Measurements from ENCODE around the gene ZNF407.

- TF ChIP-seq, protein P1, sequence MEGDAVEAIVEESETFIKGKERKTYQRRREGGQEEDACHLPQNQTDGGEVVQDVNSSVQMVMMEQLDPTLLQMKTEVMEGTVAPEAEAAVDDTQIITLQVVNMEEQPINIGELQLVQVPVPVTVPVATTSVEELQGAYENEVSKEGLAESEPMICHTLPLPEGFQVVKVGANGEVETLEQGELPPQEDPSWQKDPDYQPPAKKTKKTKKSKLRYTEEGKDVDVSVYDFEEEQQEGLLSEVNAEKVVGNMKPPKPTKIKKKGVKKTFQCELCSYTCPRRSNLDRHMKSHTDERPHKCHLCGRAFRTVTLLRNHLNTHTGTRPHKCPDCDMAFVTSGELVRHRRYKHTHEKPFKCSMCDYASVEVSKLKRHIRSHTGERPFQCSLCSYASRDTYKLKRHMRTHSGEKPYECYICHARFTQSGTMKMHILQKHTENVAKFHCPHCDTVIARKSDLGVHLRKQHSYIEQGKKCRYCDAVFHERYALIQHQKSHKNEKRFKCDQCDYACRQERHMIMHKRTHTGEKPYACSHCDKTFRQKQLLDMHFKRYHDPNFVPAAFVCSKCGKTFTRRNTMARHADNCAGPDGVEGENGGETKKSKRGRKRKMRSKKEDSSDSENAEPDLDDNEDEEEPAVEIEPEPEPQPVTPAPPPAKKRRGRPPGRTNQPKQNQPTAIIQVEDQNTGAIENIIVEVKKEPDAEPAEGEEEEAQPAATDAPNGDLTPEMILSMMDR (IDR thresholded peaks at IDR 0.05; ENCODE audit: low read length) = no peak
- no peak for TF ChIP-seq EZH2 (optimal IDR thresholded peaks at IDR 0.05; ENCODE audit: low read depth, low read length)
Observed at GRCh38 chr18:75029481-75029880, 431.8 kb downstream of the ZNF407 start.

Data from MM.1S (cell line).